HCT116 (cell line): Measurements from ENCODE around the gene TGFBR3. TPM values are rescaled to one million over a fixed set of nuclear protein-coding genes. Genes with fewer than 3 reads are reported as not detected.

ENCODE experiments used
- ATAC-seq: fragments of 200-7000 bp; cut with Tn5 transposase; 2 replicates; pipeline ENCODE4 v1.9.1; 2020; ENCODE audit warnings: mild to moderate bottlenecking, moderate library complexity
- BruUV-seq: library from RNA; stranded (reverse); fragments of 400-500 nt; replicated peaks from 2 replicates; lab custom pipeline; 2021; lab: Mats Ljungman, UMichigan
- CTCF ChIA-PET: fragments of 300-600 bp; sonication (Branson Sonifier 250); formaldehyde crosslinking; loops from one replicate; lab custom pipeline; 2021; ENCODE audit warnings: antibody characterized with exemption; lab: Charles Lee
- POLR2A ChIA-PET: fragments of 300-600, 350-600 bp; sonication (Branson Sonifier 250); formaldehyde crosslinking; loops from one replicate; lab custom pipeline; 2021; ENCODE audit warnings: antibody characterized with exemption; lab: Charles Lee
- RAD21 ChIA-PET, 2 experiments: fragments of 300-600 bp; sonication (Branson Sonifier 250); formaldehyde crosslinking; loops; one replicate each; lab custom pipeline; 2023; ENCODE audit warnings: low total read pairs in 2 of 2; ENCODE audit not compliant: uncharacterized antibody in 2 of 2, unreplicated experiment in 2 of 2, low non-redundant PET in 1 of 2; lab: Charles Lee
- DNase-seq: peaks from one replicate; pipeline ENCODE4 v3.0.0-alpha.2; 2010; ENCODE audit warnings: low read depth, low spot score
- H2AFZ ChIP-seq: fragments of 200-600 bp; shearing (Covaris generic), sonication (generic); 2 replicates; pipeline ENCODE4 v1.6.1; 2017; ENCODE audit warnings: low read depth, mixed run types, mixed read lengths, antibody characterized with exemption, low read length; ENCODE audit not compliant: poor library complexity, severe bottlenecking
- H3K27ac ChIP-seq: 2 replicates; pipeline ENCODE4 v1.5.1; 2012; ENCODE audit warnings: low read depth, low read length
- H3K27me3 ChIP-seq: fragments of 200-600 bp; sonication (generic); 2 replicates; pipeline ENCODE4 v1.6.1; 2016; ENCODE audit warnings: mixed run types, low read length, mixed read lengths; ENCODE audit not compliant: insufficient read depth
- H3K36me3 ChIP-seq, 2 experiments: fragments of 200-500 bp in 1 of 2; fragments of 200-600 bp in 1 of 2; sonication (Bioruptor generic) in 1 of 2; sonication (generic) in 1 of 2; 2 replicates each; pipeline versions ENCODE4 v1.5.1 to v1.6.1; 2014 to 2016; ENCODE audit warnings: low read length in 2 of 2, inconsistent platforms in 1 of 2, mixed read lengths in 1 of 2, mixed run types in 1 of 2; ENCODE audit not compliant: insufficient read depth in 2 of 2, control insufficient read depth in 1 of 2
- H3K4me1 ChIP-seq, 2 experiments: fragments of 200-600 bp in 1 of 2; sonication (generic) in 1 of 2; 2 replicates each; pipeline versions ENCODE4 v1.5.1 to v1.6.1; 2012 to 2017; ENCODE audit warnings: low read length in 2 of 2, inconsistent platforms in 1 of 2, mild to moderate bottlenecking in 1 of 2, mixed read lengths in 1 of 2, mixed run types in 1 of 2, moderate library complexity in 1 of 2; ENCODE audit not compliant: insufficient read depth in 2 of 2, control insufficient read depth in 1 of 2
- H3K4me2 ChIP-seq: fragments of 200-600 bp; sonication (generic); 2 replicates; pipeline ENCODE4 v1.6.1; 2017; ENCODE audit warnings: mixed run types, low read length, mixed read lengths
- H3K4me3 ChIP-seq, 2 experiments: fragments of 200-600 bp in 1 of 2; sonication (generic) in 1 of 2; replicated peaks in 1 of 2; 2 replicates each; pipeline ENCODE4 v1.5.1; 2011 to 2016; ENCODE audit warnings: low read length in 2 of 2, control low read depth in 1 of 2, low read depth in 1 of 2, mild to moderate bottlenecking in 1 of 2, mixed read lengths in 1 of 2, mixed run types in 1 of 2
- H3K79me2 ChIP-seq: fragments of 200-600 bp; sonication (generic); 2 replicates; pipeline ENCODE4 v1.6.1; 2017; ENCODE audit warnings: mild to moderate bottlenecking, mixed run types, low read length, moderate library complexity, mixed read lengths; ENCODE audit not compliant: insufficient read depth
- H3K9ac ChIP-seq: fragments of 200-600 bp; sonication (generic); 2 replicates; pipeline ENCODE4 v1.6.1; 2016; ENCODE audit warnings: low read length, mixed read lengths
- H3K9me2 ChIP-seq: fragments of 200-600 bp; sonication (generic), shearing (Covaris generic); 2 replicates; pipeline ENCODE4 v1.6.1; 2017; ENCODE audit warnings: mixed run types, mild to moderate bottlenecking, moderate library complexity; ENCODE audit not compliant: insufficient read depth
- H3K9me3 ChIP-seq, 2 experiments: fragments of 200-500 bp in 1 of 2; fragments of 200-600 bp in 1 of 2; sonication (Bioruptor generic) in 1 of 2; sonication (generic) in 1 of 2; 2 replicates each; pipeline ENCODE4 v1.6.1; 2014 to 2017; ENCODE audit warnings: low read length in 2 of 2, mixed read lengths in 2 of 2, inconsistent platforms in 1 of 2, low read depth in 1 of 2, mild to moderate bottlenecking in 1 of 2, mixed run types in 1 of 2, moderate library complexity in 1 of 2; ENCODE audit not compliant: control insufficient read depth in 1 of 2, insufficient read depth in 1 of 2
- H4K20me1 ChIP-seq: fragments of 200-600 bp; sonication (generic), shearing (Covaris generic); 2 replicates; pipeline ENCODE4 v1.6.1; 2017; ENCODE audit warnings: mixed run types, mild to moderate bottlenecking, moderate library complexity; ENCODE audit not compliant: insufficient read depth
- CEBPB ChIP-seq: IDR thresholded peaks from 2 replicates; pipeline ENCODE4 v1.6.1; 2012; ENCODE audit warnings: low read depth
- JUND ChIP-seq: IDR thresholded peaks from 2 replicates; pipeline ENCODE4 v1.6.1; 2012
- TCF7L2 ChIP-seq: IDR thresholded peaks from 2 replicates; pipeline ENCODE4 v1.7.0; 2011; ENCODE audit warnings: borderline replicate concordance, inconsistent platforms; ENCODE audit not compliant: insufficient read depth, insufficient read length; ENCODE audit errors: extremely low read depth
- ZFX ChIP-seq: fragments of 450-650 bp; IDR thresholded peaks from 2 replicates; pipeline ENCODE4 v1.6.1; 2017
- intact Hi-C: fragments of 100-400 bp; cut with micrococcal nuclease; formaldehyde crosslinking; loops from 2 replicates; pipeline ENCODE4 v1.10.0; 2022
- total RNA-seq: library from RNA; stranded (reverse); gene quantifications from one replicate; pipeline ENCODE4 v1.2.1, GENCODE V29; 2021; ENCODE audit not compliant: unreplicated experiment
- TF ChIP-seq, protein P1 (sequence below): IDR thresholded peaks from 2 replicates; pipeline ENCODE4 v1.6.1; 2012

TGFBR3 gene
- total RNA-seq, 1 experiment from 2014 or later: 7.1 TPM

DNA sequence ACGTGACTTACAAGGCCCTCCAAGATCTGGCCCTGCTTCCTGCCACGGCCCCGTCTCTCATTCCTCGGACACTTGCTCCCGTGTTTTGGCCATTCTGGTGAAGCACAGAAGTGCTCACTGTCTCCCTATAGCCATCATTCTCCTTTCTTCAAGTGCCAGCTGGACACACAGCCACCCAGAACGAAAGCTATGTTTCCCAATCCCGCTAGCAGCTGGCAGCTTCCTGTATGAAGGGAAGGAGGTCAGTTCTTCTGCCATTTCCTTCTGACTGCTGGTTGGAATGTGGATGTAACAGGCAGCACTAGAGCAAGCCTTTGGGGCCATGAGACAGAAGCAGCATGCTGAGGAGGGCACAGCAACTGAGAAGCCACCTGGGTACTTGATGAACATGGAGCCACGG, 82.8 kb downstream of the TGFBR3 start:
- TF ChIP-seq ZFX (no peak), CEBPB (no peak), TCF7L2 (no peak)
- TF ChIP-seq, protein P1, sequence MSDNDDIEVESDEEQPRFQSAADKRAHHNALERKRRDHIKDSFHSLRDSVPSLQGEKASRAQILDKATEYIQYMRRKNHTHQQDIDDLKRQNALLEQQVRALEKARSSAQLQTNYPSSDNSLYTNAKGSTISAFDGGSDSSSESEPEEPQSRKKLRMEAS: no peak
- ATAC-seq (no peak), DNase-seq (no peak)
- Histone ChIP-seq H3K9ac (no peak overlapping the region), H3K4me2 (no peak overlapping the region), H2AFZ (no peak overlapping the region), H3K36me3 (no peaks in the 10 kb centered on the region), H3K4me3 (no peak overlapping the region), H3K27me3 (no peaks in the 10 kb centered on the region), H3K4me1 (peaks cover 17 to 35% of the 10 kb centered on the region in 2 experiments), H3K9me2 (no peaks in the 10 kb centered on the region), H3K27ac (no peak overlapping the region), H4K20me1 (no peaks in the 10 kb centered on the region), H3K79me2 (no peaks in the 10 kb centered on the region), H3K9me3 (no peaks in the 10 kb centered on the region)
- ChIA-PET POLR2A (no interaction called here), CTCF (no interaction called here), RAD21 (no interaction called here)
- intact Hi-C loops: no loop called here
- no TSS peak for BruUV-seq

DNA sequence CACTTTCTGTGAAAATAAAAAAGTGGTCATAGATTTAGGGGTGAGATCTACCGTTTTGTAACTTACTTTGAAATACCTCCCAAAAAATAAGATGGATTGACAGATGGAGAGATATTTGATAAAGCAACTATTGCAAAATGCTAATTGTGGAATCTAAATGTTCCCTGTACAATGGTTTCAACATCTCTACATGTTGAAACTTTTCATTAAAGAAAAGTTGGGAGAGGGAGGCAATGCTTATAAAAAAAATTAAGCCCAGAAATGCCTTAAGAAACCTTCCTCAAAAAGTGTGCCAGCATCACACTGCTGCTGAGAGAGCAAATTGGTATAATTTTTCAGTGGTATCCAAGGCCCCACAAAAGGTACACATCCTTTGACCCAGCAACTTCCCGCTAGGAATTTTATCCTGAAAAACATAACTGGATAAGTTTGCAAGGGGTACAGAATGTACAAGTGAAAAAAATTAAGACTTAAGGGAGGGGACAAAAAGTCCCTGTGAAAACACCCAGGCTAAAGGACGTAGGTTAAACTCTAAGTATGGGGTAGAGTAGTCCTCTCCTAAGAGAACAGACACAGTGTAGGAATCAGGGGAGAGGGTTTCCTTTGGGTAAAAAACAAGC, 84.3 kb downstream of the TGFBR3 start:
- Histone ChIP-seq H4K20me1 (no peaks in the 10 kb centered on the region), H2AFZ (no peak overlapping the region), H3K79me2 (no peaks in the 10 kb centered on the region), H3K4me2 (no peak overlapping the region), H3K4me3 (no peak overlapping the region), H3K27ac (no peak overlapping the region), H3K9me2 (no peaks in the 10 kb centered on the region), H3K27me3 (no peaks in the 10 kb centered on the region), H3K9me3 (no peaks in the 10 kb centered on the region), H3K4me1 (peaks cover 17 to 32% of the 10 kb centered on the region in 2 experiments), H3K36me3 (no peaks in the 10 kb centered on the region), H3K9ac (no peak overlapping the region)
- ChIA-PET CTCF (no interaction called here), POLR2A (no interaction called here), RAD21 (no interaction called here)
- no peak for ATAC-seq
- no peak for DNase-seq
- no peak for TF ChIP-seq JUND
- no TSS peak for BruUV-seq
- intact Hi-C loops: no loop called here
